ENCODE measurements around the gene CLSTN1. TPM values are rescaled to one million over a fixed set of nuclear protein-coding genes. Genes with fewer than 3 reads are reported as not detected.

Gene CLSTN1
- total and polyA plus RNA-seq, 2 of the 13 experiments (the other 11 are each of a cell fraction or from before 2014, with no cell fraction given) = 19.7 to 29.8 TPM

GRCh38 chr1:9717193-9718005 lies 106.4 kb downstream of the CLSTN1 start (continued):
- TF ChIP-seq ZNF281 (CRISPR knock-in tag; IDR thresholded peaks at IDR 0.05; ENCODE audit: borderline replicate concordance) (peak; percentile 81), SP5 (CRISPR knock-in tag; IDR thresholded peaks at IDR 0.05; ENCODE audit: borderline replicate concordance, low read depth) (peak; percentile 68), ZNF12 (CRISPR knock-in tag; IDR thresholded peaks at IDR 0.05) (0 out of 2 replicates have a peak, but pooled peaks have one; percentile 33), KMT2B (CRISPR knock-in tag; IDR thresholded peaks at IDR 0.05) (peak; percentile 55), GATA4 (IDR thresholded peaks at IDR 0.05; ENCODE audit: borderline replicate concordance, low read depth) (0 out of 2 replicates have a peak, but pooled peaks have one; percentile 51), ZUFSP (CRISPR knock-in tag; IDR thresholded peaks at IDR 0.05; ENCODE audit: borderline replicate concordance) (no peak), ZNF382 (CRISPR knock-in tag; IDR thresholded peaks at IDR 0.05; ENCODE audit: borderline replicate concordance) (no peak), ZNF318 (CRISPR knock-in tag; IDR thresholded peaks at IDR 0.05) (0 out of 2 replicates have a peak, but pooled peaks have one; percentile 85), ZBTB43 (CRISPR knock-in tag; conservative IDR thresholded peaks at IDR 0.05) (no peak), ATF6 (CRISPR knock-in tag; conservative IDR thresholded peaks at IDR 0.05) (no peak)

Data from HepG2 (cell line).